HG02973 (cell line): ENCODE data around the gene STON2.
"Not testable (repeated sequence)": the region's sequence is repeated elsewhere in the genome, so short reads cannot be mapped to it uniquely, and the experiment has no call there.

Source experiments
- ATAC-seq: cut with Tn5 transposase; IDR thresholded peaks from one replicate; pipeline ENCODE4 v1.9.1; 2021; ENCODE audit warnings: moderate library complexity; ENCODE audit not compliant: unreplicated experiment

Gene STON2

GRCh38 chr14:81385419-81385818, 14.7 kb downstream of the STON2 start:
- no peak for ATAC-seq

GRCh38 chr14:81384900-81385299, 15.2 kb downstream of the STON2 start:
- ATAC-seq = no peak

- ATAC-seq = no peak
These were observed 17.5 kb downstream of the STON2 start for GRCh38 chr14:81382517-81383225.

- not testable (repeated sequence) for ATAC-seq
These were observed 20.1 kb downstream of the STON2 start for GRCh38 chr14:81380009-81380408.

- no peak for ATAC-seq
These were observed 28.3 kb downstream of the STON2 start for GRCh38 chr14:81371802-81372201.

- ATAC-seq = no peak
These were observed 32.6 kb downstream of the STON2 start for GRCh38 chr14:81367563-81367962.

GRCh38 chr14:81366884-81367283, 33.2 kb downstream of the STON2 start:
- no peak for ATAC-seq

GRCh38 chr14:81366214-81366613, 33.9 kb downstream of the STON2 start:
- ATAC-seq = no peak

- no peak for ATAC-seq
These were observed 36.3 kb downstream of the STON2 start for GRCh38 chr14:81363746-81364378.

- ATAC-seq = no peak
These were observed 46.3 kb downstream of the STON2 start for GRCh38 chr14:81353691-81354323.

GRCh38 chr14:81352413-81352812, 47.7 kb downstream of the STON2 start:
- no peak for ATAC-seq

GRCh38 chr14:81351205-81351604, 48.9 kb downstream of the STON2 start:
- no peak for ATAC-seq

- no peak for ATAC-seq
These were observed 49.6 kb downstream of the STON2 start for GRCh38 chr14:81350344-81351130.

- ATAC-seq = no peak
These were observed 52.1 kb downstream of the STON2 start for GRCh38 chr14:81348061-81348460.

- ATAC-seq = no peak
These were observed 54.3 kb downstream of the STON2 start for GRCh38 chr14:81345781-81346180.

- no peak for ATAC-seq
These were observed 55.5 kb downstream of the STON2 start for GRCh38 chr14:81344481-81345160.

- no peak for ATAC-seq
These were observed 56.4 kb downstream of the STON2 start for GRCh38 chr14:81343701-81344100.

- ATAC-seq = no peak
These were observed 57.1 kb downstream of the STON2 start for GRCh38 chr14:81342850-81343580.

- ATAC-seq = no peak
These were observed 58.3 kb downstream of the STON2 start for GRCh38 chr14:81341781-81342180.

- no peak for ATAC-seq
These were observed 58.8 kb downstream of the STON2 start for GRCh38 chr14:81341370-81341769.
